Right hindlimb (tissue), 1 donor: ENCODE measurements around the gene NTNG2.

Source experiments
- DNase-seq: peaks from one replicate; pipeline ENCODE4 v3.0.0-alpha.2; 2018

NTNG2 gene

DNA sequence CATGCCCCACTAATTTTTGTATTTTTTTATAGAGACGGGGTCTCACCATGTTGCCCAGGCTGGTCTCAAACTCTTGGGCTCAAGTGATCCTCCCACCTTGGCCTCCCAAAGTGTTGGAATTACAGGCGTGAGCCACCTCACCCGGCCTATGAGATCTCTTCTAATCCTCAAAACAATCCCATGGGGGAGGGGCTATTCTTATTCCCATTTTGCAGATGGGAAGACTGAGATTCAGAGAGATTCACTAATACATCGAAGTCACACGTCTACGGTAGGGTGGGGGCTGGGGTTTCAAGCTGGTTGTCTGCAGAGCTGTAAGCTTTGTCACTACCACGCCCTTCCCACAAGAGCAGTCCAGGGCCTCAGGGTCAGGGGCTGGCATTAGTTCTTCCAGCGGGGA lies 14.0 kb upstream of the NTNG2 start:
- DNase-seq: no peak

DNA sequence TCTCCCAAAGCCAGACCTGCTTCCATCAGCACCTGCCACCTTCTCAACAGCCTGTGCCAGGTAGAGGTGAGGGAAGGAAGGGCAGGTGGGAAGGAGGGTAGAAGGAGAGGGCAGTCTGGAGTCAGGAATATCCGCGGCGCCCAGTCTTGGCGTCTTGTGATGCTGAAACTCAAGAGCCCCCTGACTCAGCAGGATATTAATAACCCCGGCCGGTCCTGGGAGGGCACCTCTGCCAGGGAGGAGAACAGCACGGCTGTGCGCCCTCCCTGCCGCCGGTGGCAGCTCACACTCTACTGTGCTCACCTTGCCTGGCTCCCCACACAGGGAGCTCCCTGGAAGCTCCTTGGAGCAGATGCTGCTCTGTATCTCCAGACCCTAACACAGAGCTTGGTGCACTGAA lies 11.6 kb upstream of the NTNG2 start:
- DNase-seq: no peak

GRCh38 chr9:132151118-132151517 lies 10.7 kb upstream of the NTNG2 start:
- DNase-seq: no peak

- no peak for DNase-seq
Observed at GRCh38 chr9:132152231-132152630, 9.6 kb upstream of the NTNG2 start.

GRCh38 chr9:132154863-132155567 lies 6.8 kb upstream of the NTNG2 start:
- DNase-seq: no peak

DNA sequence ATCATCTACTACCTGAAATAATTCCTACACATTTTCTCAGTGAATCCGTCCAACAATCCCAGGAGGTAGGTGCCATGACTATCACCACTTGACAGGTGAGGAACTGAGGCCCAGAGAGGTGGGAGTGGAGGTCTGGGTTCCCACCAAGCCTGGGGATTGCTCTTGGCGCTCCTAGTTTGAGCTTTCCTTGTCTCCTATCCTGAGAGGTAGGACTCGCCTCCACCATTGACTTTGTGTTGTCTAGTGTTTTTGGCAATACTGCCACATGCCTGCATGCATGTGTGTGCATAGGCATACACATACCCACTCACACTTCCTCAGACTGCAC lies 6.3 kb upstream of the NTNG2 start:
- no peak for DNase-seq

DNA sequence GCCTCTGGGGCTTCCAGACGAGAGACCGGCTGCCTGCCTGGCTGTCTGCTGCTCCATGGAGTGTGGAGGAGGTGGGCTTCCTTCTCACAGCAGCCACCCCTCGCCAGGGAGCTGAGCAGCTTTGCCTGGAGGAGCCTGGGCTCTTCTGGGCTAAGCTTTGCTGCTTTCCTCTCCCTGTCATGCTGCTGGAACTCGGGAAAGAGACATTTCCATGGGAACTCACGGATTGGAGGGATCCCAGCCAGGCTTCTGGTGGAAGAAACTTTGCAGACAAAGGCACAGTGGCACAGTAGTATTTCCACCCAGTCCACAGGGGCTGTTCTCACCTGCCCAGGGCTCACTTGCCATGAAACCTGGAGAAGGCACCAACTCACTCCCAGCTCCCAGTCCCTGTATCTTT lies 5.6 kb upstream of the NTNG2 start:
- DNase-seq: no peak

DNA sequence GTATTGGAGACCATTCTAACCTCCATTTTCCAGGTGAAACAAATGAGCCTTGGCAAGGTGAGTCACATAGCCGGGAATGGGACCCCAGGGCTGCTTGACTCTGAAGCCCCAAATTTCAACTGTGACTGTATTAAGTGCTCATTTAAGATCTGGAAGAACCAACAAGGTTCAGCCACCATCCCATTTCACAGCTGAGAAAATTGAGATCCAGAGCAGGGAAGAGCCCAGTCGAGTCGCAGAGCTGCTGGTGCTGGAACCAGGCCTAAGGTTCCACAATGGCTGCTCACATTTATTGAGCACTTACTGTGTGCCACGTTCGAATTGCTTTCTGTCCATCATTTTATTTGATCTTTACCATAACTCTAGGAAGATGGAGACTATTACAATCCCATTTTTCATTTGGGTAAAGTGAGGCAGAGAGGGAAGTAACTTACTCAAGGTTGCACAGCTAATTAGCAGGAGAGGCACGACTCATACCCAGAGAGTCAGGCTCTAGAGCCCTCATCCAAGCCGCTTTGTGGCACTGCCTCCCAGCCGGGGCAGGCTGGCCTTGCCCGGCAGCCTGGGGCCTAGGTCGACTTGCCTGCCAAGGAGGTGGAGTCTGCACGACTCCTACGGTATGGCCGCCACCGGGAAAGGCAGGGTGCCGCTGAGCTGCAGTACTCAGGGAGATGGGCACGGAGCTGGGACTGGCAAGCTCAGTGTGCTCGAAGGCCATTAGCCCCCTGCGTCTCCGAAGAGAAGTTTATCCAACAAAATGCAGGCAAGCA lies 4.3 kb upstream of the NTNG2 start:
- no peak for DNase-seq

- peak; percentile 39 for DNase-seq
Observed at GRCh38 chr9:132160802-132161742, 786 bp upstream of the NTNG2 start.

DNA sequence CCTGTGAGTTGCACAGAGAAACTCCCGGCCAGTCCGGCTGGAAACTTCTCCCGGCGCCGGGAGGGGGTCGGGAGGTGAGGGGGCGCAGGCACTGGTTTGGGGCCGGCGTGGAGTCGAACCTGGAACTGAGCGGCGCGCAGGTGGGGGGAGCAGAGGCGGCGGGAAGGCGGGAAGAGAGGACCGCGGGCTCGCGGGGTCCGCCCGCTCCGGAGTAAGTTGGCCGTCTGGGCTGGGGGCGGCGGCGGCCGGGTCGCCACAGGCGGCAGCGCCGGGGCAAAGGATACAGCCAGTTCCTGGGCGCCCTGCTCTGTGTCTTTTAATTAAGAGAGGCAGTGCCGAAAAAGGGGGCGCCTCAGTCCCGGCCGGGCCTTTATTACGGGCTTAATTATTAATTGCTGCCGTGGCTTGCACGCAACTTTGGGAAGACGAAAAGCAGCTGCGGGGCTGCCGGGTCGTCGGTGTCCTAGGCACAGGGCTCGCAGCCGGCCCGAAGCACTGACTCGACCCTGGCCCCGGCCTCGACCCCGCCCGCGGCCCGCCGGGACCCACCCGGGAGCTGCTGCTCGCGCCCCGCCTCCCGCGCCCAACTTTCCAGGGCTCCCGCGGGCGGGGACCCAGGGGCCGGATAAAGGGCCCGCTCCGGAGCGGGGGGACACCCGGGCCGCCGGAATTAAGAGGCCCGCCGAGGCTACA lies 1.1 kb downstream of the NTNG2 start:
- DNase-seq: no peak

DNA sequence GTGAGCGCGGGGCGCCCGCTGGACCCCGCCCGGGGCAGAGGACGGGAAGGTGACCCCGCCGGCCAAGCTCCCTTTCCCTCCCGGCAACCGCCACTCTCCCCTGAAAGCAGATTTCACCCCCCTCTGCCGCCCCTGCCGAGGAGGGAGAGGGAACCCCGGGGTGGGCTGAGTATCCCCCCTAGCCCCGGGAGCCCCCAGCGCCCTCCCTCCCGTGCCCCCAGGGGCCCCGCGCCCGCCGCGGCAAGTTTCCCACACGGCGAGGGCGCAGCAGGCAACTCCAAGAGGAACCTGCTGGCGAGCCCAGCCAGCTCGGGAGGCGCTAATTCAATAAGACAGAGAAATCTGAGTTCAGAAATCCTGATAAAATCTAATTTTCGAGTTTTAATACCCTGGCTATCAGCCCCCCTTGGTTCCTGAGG lies 1.6 kb downstream of the NTNG2 start:
- DNase-seq: no peak

DNA sequence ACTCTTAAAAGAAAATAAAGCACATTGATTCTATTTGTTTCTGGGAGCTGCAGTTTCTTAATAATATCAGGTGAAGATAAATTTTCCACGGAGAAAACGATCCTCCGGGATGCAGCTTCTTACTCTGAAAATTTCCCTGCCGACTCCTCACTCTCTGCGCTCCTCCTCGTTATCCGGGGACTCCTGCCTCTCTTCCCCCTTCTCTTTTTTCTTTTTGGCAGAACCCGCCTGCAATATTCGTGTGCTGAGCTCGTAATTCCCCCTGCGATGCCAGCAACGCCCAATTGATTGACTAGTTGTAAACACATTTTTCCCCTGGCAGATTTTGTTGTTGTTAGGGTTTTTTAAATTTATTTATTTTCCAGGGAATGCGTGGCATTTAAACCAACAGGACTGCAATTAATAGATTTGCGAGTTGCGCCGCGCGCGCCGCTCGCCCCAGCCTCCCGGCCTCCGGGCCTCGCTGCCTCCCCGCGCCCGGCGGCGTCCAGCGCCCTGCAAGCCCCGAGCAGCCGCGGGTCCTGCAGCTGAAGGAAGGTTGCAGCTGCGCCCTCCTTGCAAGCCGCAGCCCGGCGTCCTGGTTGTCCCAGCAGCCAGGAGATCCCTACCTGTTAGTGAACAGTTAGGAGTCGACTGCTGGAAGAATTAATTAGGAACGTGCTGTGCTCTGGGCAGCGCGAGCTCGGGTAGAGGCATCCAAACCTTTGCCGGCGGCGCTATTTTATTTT lies 2.2 kb downstream of the NTNG2 start:
- no peak for DNase-seq

- DNase-seq: no peak
Observed at GRCh38 chr9:132164604-132165362, 2.9 kb downstream of the NTNG2 start.

- no peak for DNase-seq
Observed at GRCh38 chr9:132166599-132166998, 4.7 kb downstream of the NTNG2 start.

- DNase-seq: no peak
Observed at GRCh38 chr9:132167192-132167591, 5.3 kb downstream of the NTNG2 start.

DNA sequence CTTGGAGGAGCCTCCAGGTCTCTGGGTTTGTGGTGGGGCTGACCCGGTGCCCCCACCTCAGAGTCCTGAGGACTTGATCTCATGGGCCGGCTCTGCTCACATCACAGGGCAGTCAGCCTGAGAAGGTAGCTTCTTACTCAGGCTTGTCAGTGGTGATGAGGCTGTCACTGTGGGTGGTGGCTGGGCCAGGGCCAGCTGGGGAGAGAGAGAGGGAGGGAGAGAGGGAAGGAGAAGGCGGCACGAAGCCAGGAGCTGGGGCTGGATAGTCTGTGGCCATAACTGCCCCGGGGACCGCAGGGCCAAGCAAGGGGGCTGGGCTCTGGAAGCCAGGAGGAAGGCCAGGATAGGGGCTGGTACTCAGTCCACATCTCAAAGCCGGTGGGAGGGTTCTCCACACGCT lies 6.5 kb downstream of the NTNG2 start:
- DNase-seq: peak; percentile 47

GRCh38 chr9:132168851-132169250 lies 7.0 kb downstream of the NTNG2 start:
- no peak for DNase-seq

DNA sequence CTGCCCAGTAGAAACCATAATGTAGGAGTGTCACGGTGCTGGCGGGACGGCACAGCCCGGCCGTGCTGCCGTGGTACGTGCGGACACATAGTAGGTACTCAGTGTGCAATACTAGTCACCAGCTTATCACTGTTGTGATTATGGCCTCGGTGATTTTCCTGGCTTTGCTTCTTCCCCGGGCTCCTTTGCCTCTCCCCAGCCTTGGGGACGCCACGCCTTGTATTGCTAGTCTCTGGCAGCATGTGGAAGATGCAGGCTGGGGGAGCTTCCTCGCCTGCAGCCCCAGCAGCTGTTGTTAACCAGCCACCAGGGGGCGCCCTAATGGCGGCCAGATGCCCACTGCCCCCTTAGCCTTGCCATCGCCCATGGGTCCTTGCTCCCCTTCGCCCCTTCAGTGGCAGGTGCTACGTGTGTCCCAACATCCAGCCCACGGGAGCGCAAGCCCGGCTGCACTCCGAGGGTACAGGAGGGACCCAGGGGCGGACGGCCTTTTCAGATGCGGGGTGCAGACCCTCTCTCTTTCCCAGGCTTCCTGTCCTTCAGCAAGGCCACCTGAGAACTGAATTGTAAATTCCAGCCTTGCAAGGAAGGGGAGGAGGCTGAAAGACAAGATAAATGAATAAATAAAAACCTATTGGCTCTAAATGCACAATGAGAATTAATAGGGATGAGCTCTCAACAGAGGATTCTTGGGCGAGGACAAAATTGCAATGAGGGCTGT lies 8.0 kb downstream of the NTNG2 start:
- no peak for DNase-seq

GRCh38 chr9:132171702-132172101 lies 9.8 kb downstream of the NTNG2 start:
- no peak for DNase-seq

DNA sequence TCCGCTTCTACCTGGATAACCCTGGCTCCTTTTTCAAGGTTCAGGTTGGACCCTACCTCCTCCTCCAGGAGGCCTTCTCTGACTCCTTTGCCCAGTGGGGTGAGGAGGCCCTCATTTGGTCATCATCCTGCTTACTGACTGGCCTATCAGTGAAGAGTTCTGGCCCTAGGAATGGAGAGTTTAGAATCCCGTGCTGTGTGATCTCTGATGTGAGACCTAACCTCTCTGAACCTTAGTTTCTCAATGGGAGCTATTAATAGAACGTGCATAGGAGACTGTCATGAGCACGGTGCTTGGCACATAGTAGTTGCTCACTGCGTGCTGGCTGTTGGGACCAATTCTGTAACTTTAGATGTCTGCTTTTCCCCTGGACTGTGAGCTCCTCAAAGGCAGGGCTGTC lies 10.3 kb downstream of the NTNG2 start:
- no peak for DNase-seq

DNA sequence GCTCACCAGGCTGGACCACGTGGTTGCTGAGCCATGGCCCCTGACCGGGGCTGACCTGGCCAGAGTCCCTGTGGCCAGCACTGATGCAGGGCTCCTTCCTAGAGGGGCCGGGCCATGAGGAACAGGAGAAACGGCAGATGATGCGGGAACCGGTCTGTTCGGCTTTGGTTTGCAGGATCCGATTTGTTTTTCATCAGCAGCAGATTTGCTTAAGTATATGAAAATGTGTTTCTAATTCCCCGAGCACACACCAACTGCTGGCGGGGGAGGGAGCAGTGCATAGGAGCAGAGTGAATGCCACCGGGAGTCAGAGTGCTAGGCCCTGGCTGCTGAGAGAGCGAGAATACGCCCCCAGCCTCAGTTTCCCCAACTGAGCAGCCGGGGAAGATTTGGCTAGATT lies 13.6 kb downstream of the NTNG2 start:
- DNase-seq: no peak
